ENCODE data around the gene BCL11A. TPM values are rescaled to one million over a fixed set of nuclear protein-coding genes. Genes with fewer than 3 reads are reported as not detected.

Gene BCL11A
- total RNA-seq, 1 experiment from 2014 or later, result 91.4 TPM

- H4K20me1 ChIP-seq (ENCODE audit: control insufficient read depth, insufficient read depth, insufficient read length), result no peaks in the 10 kb centered on the region
- Mint-ChIP-seq H3K4me1 (peaks cover 81 to 88% of the 10 kb centered on the region in 2 experiments), H3K27me3 (ENCODE audit: low read depth) (no peaks in the 10 kb centered on the region), H3K36me3 (ENCODE audit: insufficient read depth in 1 of 3, low read depth in 3 of 3) (peaks cover 3 to 43% (median 26%) of the 10 kb centered on the region in 3 experiments; a peak in 6 of 7 replicates), H3K9me3 (no peaks in the 10 kb centered on the region), H3K4me3 (no peak overlapping the region), H3K27ac (peak overlapping the region; percentile 23 to 49 (median 35); a peak in 5 of 7 replicates)
- H3K23ac ChIP-seq (ENCODE audit: insufficient read length, low read depth, low read length), result no peak overlapping the region
- no peak overlapping the region for H2BK120ac ChIP-seq (ENCODE audit: low read depth, low read length, poor library complexity, severe bottlenecking)
- H3K4ac ChIP-seq (ENCODE audit: low read depth, low read length), result no peak overlapping the region
- H2AFZ ChIP-seq (ENCODE audit: low read length), result no peak overlapping the region
- H3K18ac ChIP-seq (ENCODE audit: insufficient read length, low read depth, low read length), result peak overlapping the region; percentile 44
- H3K56ac ChIP-seq (ENCODE audit: insufficient read length, low read depth, low read length), result no peak overlapping the region
- H2BK15ac ChIP-seq (ENCODE audit: low read depth, low read length), result no peak overlapping the region
- no peaks in the 10 kb centered on the region for H3K27me3 ChIP-seq (ENCODE audit: insufficient read depth, low read length)
- H3K23me2 ChIP-seq (ENCODE audit: insufficient read length, low read depth, low read length, poor library complexity, severe bottlenecking), result no peaks in the 10 kb centered on the region
- no peak overlapping the region for H2BK20ac ChIP-seq (ENCODE audit: low read depth, low read length, poor library complexity, severe bottlenecking)
- no peak overlapping the region for H3K27ac ChIP-seq (ENCODE audit: insufficient read length, low read depth, low read length)
- H3K4me2 ChIP-seq (ENCODE audit: insufficient read depth, insufficient read length, low read length), result no peak overlapping the region
- H3K9ac ChIP-seq (ENCODE audit: extremely low read depth, insufficient read length, low read length), result no peak overlapping the region
- peaks cover 8% of the 10 kb centered on the region for H3K79me1 ChIP-seq (ENCODE audit: insufficient read depth, low read depth, low read length, poor library complexity, severe bottlenecking)
- H2AK5ac ChIP-seq (ENCODE audit: insufficient read length, low read length), result no peak overlapping the region
- H3K9me3 ChIP-seq (ENCODE audit: control insufficient read depth, low read depth, low read length), result no peaks in the 10 kb centered on the region
- TF ChIP-seq, protein P1, sequence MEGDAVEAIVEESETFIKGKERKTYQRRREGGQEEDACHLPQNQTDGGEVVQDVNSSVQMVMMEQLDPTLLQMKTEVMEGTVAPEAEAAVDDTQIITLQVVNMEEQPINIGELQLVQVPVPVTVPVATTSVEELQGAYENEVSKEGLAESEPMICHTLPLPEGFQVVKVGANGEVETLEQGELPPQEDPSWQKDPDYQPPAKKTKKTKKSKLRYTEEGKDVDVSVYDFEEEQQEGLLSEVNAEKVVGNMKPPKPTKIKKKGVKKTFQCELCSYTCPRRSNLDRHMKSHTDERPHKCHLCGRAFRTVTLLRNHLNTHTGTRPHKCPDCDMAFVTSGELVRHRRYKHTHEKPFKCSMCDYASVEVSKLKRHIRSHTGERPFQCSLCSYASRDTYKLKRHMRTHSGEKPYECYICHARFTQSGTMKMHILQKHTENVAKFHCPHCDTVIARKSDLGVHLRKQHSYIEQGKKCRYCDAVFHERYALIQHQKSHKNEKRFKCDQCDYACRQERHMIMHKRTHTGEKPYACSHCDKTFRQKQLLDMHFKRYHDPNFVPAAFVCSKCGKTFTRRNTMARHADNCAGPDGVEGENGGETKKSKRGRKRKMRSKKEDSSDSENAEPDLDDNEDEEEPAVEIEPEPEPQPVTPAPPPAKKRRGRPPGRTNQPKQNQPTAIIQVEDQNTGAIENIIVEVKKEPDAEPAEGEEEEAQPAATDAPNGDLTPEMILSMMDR (conservative IDR thresholded peaks at IDR 0.05), result no peak
- no peak overlapping the region for H3T11ph ChIP-seq (ENCODE audit: low read length)
- H2BK12ac ChIP-seq (ENCODE audit: insufficient read length, low read depth, low read length), result no peak overlapping the region
- H2BK5ac ChIP-seq (ENCODE audit: insufficient read length, low read length), result no peak overlapping the region
- no CpG with 5 or more reads among the region's 7 CpGs for WGBS (ENCODE audit: extremely low coverage, insufficient read length, low lambda C conversion rate)
- DNase-seq, result no peak
- H4K5ac ChIP-seq (ENCODE audit: insufficient read length, low read depth, low read length), result no peak overlapping the region
- H4K8ac ChIP-seq (replicated peaks; ENCODE audit: insufficient read length, low read depth, low read length), result no peak overlapping the region
- H3K79me2 ChIP-seq (ENCODE audit: insufficient read depth, low read length), result peaks cover 24% of the 10 kb centered on the region; the same call in 1 of the 2 replicates
- peaks cover 40% of the 10 kb centered on the region for H3K4me1 ChIP-seq (ENCODE audit: insufficient read depth, low read length)
- H3K14ac ChIP-seq (ENCODE audit: insufficient read depth, low read length), result no peak overlapping the region
- no peak overlapping the region for H4K91ac ChIP-seq (ENCODE audit: insufficient read length, low read depth, low read length)
These were observed 34.9 kb downstream of the BCL11A start for GRCh38 chr2:60518567-60518966.
